CD4-positive, alpha-beta T cell treated with Interferon gamma for 1 hour (primary cell): ENCODE results near the gene MPO.

Experiments used
- DNase-seq: peaks from one replicate; pipeline ENCODE4 v3.0.0-alpha.2; 2020

Gene MPO

GRCh38 chr17:58262149-58262548 is 18.6 kb downstream of the MPO start:
- DNase-seq = no peak

GRCh38 chr17:58254803-58255202 is 25.9 kb downstream of the MPO start:
- no peak for DNase-seq

GRCh38 chr17:58253082-58253481 is 27.7 kb downstream of the MPO start:
- DNase-seq = no peak

- no peak for DNase-seq
Observed at GRCh38 chr17:58252141-58252540, 28.6 kb downstream of the MPO start.

GRCh38 chr17:58250344-58251011 is 30.3 kb downstream of the MPO start:
- no peak for DNase-seq

- peak; percentile 65 for DNase-seq
Observed at GRCh38 chr17:58249270-58250133, 31.2 kb downstream of the MPO start.

- no peak for DNase-seq
Observed at GRCh38 chr17:58248955-58249269, 31.8 kb downstream of the MPO start.

GRCh38 chr17:58247511-58248363 is 33.0 kb downstream of the MPO start:
- no peak for DNase-seq

GRCh38 chr17:58246781-58247180 is 34.0 kb downstream of the MPO start:
- DNase-seq = no peak

GRCh38 chr17:58246104-58246740 is 34.5 kb downstream of the MPO start:
- DNase-seq = no peak

- no peak for DNase-seq
Observed at GRCh38 chr17:58245428-58246103, 35.2 kb downstream of the MPO start.

GRCh38 chr17:58244963-58245362 is 35.8 kb downstream of the MPO start:
- no peak for DNase-seq

- DNase-seq = no peak
Observed at GRCh38 chr17:58242171-58242784, 38.5 kb downstream of the MPO start.

GRCh38 chr17:58239987-58240386 is 40.7 kb downstream of the MPO start:
- no peak for DNase-seq

- DNase-seq = no peak
Observed at GRCh38 chr17:58238147-58238634, 42.5 kb downstream of the MPO start, which contains the start of gene LPO. LPO (plus strand) TSS chr17:58238584; CDS start chr17:58242980, 4,396 bp downstream.

- no peak for DNase-seq
Observed at GRCh38 chr17:58236394-58236793, 44.3 kb downstream of the MPO start.

- DNase-seq = no peak
Observed at GRCh38 chr17:58235821-58236220, 44.9 kb downstream of the MPO start.

- no peak for DNase-seq
Observed at GRCh38 chr17:58234512-58234911, 46.2 kb downstream of the MPO start.

- DNase-seq = no peak
Observed at GRCh38 chr17:58233543-58233942, 47.2 kb downstream of the MPO start.

- DNase-seq = peak; percentile 70
Observed at GRCh38 chr17:58232707-58233156, 48.0 kb downstream of the MPO start.

- no peak for DNase-seq
Observed at GRCh38 chr17:58231641-58232040, 49.1 kb downstream of the MPO start.

GRCh38 chr17:58229881-58230280 is 50.9 kb downstream of the MPO start:
- DNase-seq = no peak
